ENCODE data around the gene SNX19.

The SNX19 gene

GRCh38 chr11:130846606-130847005 is 69.7 kb downstream of the SNX19 start:
- no peak for DNase-seq (ENCODE audit: low read depth in 3 of 3)

- DNase-seq (ENCODE audit: low read depth in 3 of 3), result no peak
Observed at GRCh38 chr11:130842001-130842400, 74.3 kb downstream of the SNX19 start.

DNA sequence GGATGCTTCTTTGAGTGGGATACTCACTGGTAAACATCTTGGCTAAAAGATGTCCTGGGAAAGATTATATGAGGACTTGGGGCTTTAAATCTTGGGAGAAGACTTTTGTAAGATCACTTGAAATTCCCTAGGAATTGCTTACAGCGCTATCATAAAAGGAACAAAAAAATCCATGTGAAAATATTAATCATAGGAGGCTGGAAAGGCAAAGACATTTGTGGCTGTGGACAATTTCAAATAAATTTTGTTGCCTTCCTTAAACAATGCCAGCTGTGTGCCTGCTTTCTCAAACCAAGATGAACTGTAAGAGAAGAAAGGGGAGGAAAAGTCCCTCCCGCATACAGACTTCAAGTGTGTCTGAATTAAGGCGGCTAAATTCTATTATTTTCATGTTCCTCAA is 75.6 kb downstream of the SNX19 start:
- no peak for DNase-seq (ENCODE audit: low read depth in 3 of 3)

GRCh38 chr11:130839981-130840666 is 76.2 kb downstream of the SNX19 start:
- no peak for DNase-seq (ENCODE audit: low read depth in 3 of 3)

GRCh38 chr11:130837194-130837593 is 79.1 kb downstream of the SNX19 start:
- no peak for DNase-seq (ENCODE audit: low read depth in 3 of 3)

DNA sequence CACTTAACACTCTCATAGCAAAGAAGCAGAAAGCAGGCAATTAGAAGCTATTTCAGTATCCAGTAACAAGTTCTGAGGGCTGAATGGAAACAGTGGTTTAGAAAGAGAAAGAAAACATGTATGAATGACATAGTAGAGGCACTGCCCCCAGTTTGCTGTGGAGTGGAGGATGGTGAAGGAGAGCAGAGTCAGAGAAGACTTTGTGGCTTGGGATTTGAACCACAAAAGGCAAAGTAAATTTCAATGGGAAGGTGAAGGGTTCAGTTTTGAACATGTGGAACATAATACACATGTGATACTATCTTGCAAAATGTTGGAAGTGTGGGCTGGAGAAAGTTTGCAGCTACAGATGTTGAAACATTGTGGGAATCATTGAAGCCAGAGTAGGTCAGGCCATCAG is 81.4 kb downstream of the SNX19 start:
- DNase-seq (ENCODE audit: low read depth in 3 of 3), result no peak

DNA sequence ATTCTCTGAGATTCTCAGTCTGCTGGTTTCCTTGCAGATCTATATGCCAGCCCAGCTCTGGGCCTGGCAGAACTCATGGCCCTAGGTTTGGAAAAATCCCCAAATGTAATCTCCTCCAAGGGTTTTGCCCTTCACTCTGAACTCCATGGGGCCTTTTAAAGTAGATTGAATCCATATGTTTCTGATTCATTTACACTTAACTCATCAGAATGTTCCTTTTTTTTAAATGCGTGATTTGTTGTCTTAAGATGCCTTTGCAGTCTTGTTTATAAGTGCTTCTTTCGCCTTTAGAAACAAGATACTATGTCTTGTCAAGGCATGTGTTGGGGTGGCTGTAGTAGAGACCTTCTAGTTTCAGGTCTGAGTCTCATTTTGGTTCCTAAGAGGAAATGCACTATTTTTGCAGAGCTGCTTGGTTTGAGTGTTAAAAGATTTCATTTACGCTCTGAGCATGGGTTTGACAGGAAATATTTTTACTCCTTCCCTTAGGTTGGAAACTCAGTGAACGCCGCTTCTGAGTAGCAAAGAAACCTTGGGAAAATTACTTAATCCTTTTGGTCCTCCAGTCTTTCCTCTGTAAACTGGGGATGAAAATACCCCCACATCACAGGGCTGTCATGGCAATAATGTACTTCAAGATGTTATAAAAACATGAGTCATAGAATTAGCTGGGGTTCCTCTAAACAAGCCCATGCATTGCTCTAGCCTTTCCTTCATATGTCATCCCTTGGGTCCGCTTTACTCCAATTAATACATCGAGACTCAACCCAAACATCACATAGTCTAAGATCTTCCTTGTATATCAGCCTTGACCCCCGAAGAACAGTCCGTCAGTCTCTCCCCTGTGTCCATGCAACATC is 83.5 kb downstream of the SNX19 start:
- no peak for DNase-seq (ENCODE audit: low read depth in 3 of 3)

DNA sequence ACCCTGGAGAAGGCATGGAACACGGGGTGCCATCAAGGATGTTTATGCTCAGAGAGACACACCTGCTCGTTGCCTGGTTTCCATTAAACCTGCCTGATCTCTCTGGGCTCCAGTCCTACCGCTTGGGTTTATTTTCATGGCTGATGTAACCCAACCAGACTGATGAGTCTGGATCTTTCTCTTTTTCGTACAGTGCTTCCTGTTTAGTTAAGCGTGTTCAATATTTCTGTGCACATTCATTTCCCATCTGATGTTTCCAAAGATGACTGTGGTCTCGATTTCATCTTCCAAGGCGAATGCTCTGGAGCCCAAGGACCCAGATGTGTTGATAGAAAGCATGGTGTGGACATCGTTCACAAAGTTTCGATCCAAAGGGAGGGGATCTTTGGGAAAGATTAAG is 84.3 kb downstream of the SNX19 start:
- no peak for DNase-seq (ENCODE audit: low read depth in 3 of 3)

- no peak for DNase-seq (ENCODE audit: low read depth in 3 of 3)
Observed at GRCh38 chr11:130831506-130831905, 84.8 kb downstream of the SNX19 start.

DNA sequence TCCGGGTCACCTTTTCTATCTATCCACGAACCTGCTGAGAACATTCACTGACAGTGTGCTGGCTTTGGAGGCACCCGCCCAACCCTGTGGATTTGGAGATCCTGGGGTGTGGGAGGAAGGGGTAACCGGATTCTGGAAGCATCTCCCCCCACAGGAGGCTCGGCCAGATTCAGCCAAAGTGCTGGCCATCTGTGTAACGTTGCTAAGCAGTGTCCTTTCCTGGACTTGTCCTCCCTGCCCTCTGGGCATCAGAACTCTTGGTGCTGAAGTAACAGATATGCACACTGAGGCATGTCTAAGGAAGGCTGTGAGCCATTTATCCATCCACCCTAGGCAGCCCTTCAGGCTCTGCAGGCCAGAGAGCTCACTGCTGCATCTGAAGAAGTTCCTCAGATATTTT is 85.7 kb downstream of the SNX19 start:
- DNase-seq (ENCODE audit: low read depth in 3 of 3), result no peak

DNA sequence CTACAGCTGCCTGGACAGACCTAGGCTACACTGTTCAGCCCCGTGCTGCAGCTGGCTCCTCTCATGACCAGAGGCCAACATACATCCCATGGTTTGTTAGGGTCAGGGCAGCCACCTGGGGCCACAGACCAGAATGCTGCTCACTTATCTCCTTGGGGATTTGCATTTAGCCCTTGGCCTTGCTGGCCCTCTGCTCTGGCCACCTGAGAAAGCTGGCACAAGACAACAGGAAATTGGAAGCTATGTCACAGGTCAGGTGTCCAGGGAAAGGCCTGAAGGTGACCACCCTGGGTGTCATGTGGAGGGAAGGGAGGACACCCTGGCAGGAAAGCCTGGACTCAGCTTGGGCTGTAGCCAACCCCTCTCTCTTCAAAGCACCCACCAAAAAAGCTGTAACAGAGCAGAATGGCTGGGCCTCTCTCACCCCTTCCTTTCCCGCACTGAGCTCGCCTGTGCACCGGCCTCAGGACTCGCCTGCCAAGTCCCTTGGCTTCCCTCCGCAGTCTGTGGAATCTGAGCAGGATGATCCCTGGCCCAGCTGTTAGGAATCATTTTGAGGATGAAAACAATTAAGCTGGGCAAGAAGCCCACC is 86.3 kb downstream of the SNX19 start:
- no peak for DNase-seq (ENCODE audit: low read depth in 3 of 3)

DNA sequence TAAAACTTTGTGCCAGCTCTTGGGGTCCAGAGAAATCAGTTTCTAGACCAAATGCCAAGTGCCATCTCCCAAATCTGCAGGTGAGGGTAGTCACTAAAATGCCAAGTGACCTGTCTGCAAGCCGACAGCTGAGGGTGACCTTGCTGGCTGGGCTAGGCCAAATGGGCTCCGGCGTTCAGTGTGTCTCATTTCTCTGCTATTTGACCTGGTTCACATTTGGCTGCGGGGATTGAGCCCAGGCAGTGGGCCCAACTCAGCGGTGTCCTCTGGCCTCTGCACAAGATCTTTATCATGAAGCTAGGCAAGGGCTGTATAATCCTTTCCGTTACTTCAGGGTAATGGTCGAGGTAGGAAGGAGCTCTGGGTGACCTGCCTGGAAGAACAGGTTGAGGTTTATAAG is 87.5 kb downstream of the SNX19 start:
- no peak for DNase-seq (ENCODE audit: low read depth in 3 of 3)

DNA sequence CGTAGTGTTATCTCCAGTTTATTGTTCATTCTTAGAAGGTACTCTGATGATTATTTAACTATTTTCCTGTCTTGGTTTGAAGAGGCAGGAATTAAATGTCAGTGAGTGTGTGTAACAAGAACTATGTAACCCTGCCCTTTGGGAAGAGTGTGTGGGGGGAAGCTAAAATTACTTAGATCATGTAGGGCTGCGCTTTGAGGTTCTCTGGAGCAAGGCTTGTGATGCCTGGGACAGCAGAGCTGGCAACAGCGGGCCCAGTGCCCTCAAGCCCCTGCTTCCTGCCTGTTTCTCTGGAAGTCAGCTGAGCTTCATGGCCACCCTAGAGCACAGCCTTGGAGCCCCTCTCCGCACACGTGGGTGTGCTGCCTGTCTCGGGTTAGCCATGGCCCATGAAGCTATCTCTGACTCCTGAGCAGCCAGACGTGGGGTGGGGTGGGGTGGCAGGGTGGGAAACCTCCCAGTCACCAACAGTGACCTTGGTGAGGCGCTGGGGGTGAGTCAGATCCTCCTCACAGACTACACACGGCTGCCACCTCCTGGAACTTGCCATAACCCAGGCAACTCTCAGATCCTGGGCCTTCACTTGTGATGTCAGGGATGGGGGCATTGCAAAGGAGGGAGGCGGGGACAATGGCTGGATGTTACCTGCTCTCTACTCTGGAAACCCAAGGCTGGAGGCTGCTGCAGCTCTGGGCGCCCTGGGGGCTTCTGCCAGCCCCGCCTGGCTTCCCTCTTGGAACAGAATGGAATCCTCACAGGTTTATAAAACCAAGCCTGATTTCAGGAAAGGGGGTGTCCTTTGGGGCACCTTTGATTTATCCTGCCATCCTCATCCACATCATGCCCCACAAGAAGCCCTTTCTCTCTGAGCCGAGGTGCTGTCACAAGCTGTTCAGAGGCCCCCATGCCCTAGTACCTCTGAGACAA is 88.6 kb downstream of the SNX19 start:
- no peak for DNase-seq (ENCODE audit: low read depth in 3 of 3)

DNA sequence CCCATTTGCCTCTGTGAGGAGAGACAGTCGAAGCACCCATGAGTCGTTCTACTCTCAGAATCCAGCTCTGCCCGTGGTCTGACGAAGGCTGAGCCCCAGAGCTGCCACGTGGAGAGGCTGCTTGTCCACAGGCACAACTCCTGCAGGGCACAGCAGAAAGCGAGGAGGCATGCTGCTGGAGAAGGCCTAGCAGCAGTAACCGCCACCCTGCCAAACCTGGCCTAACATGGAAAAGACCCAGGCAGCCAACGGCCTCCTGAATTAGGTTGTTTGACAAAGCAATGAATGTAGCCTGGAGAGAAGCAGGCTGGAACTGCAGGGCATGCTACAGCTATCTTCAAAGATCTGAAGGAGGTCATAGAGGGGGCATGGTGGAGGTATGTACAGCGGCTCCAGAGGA is 89.7 kb downstream of the SNX19 start:
- DNase-seq (ENCODE audit: low read depth in 3 of 3), result no peak

DNA sequence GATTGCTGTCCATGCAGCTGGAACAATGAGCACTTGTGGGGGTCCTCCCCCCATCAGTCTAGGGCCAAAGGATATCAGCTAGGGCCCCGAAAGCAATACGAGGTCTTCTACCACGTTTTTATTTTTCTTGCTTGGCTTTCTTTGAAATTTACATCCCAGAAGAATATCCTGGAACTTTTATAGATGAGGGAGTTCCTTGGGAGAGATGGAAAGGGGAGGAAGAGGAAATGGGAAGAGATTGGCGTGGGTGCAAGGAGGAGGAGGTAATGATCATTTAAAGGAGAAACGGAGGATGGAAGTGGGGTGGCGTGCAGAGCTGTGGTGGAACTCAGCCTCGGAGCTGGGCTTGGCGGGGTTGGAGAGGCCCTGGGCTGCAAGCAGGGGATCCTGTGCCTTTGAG is 90.3 kb downstream of the SNX19 start:
- DNase-seq (ENCODE audit: low read depth in 3 of 3), result no peak

- DNase-seq (ENCODE audit: low read depth in 3 of 3), result no peak
Observed at GRCh38 chr11:130825561-130825960, 90.7 kb downstream of the SNX19 start.

All from stimulated activated CD4-positive, alpha-beta T cell treated with anti-CD3 and anti-CD28 coated beads, TNF-alpha, amount 100 ng/mL, for 4 hours (primary cell).